GM12878 (cell line): ENCODE results near the gene ZBTB38. TPM values are rescaled to one million over a fixed set of nuclear protein-coding genes. Genes with fewer than 3 reads are reported as not detected.
A peak's percentile ranks its signal among the peaks of the same experiment; 100 is the strongest.

Source experiments
- BCLAF1 ChIP-seq: fragments of 450-650 bp; IDR thresholded peaks from 2 replicates; pipeline ENCODE4 v1.6.1; 2017; ENCODE audit warnings: antibody characterized with exemption, mild to moderate bottlenecking, moderate library complexity
- CHD4 ChIP-seq: fragments of 200-600 bp; sonication (generic); IDR thresholded peaks from 2 replicates; pipeline ENCODE4 v1.6.1; 2016; ENCODE audit warnings: mild to moderate bottlenecking
- EED ChIP-seq: sonication (generic); IDR thresholded peaks from 2 replicates; pipeline ENCODE4 v1.6.1; 2016; ENCODE audit warnings: antibody characterized with exemption, low read depth
- FOXM1 ChIP-seq: IDR thresholded peaks from 2 replicates; pipeline ENCODE4 v1.6.1; 2012; ENCODE audit warnings: low read depth, mild to moderate bottlenecking, inconsistent platforms, low read length, moderate library complexity
- NBN ChIP-seq: fragments of 450-650 bp; IDR thresholded peaks from 2 replicates; pipeline ENCODE4 v1.6.1; 2016
- PAX8 ChIP-seq: fragments of 450-650 bp; IDR thresholded peaks from 2 replicates; pipeline ENCODE4 v1.6.1; 2017; ENCODE audit warnings: mild to moderate bottlenecking, moderate library complexity
- PKNOX1 ChIP-seq: fragments of 450-650 bp; IDR thresholded peaks from 2 replicates; pipeline ENCODE4 v1.6.1; 2016; ENCODE audit warnings: mild to moderate bottlenecking
- RB1 ChIP-seq: fragments of 450-650 bp; formaldehyde crosslinking; IDR thresholded peaks from 2 replicates; pipeline ENCODE4 v1.6.1; 2017; ENCODE audit warnings: mild to moderate bottlenecking, borderline replicate concordance
- RELB ChIP-seq: fragments of 450-650 bp; IDR thresholded peaks from 2 replicates; pipeline ENCODE4 v1.6.1; 2017; ENCODE audit warnings: low read depth, mild to moderate bottlenecking, moderate library complexity
- RUNX3 ChIP-seq: IDR thresholded peaks from 2 replicates; pipeline ENCODE4 v1.6.1; 2012; ENCODE audit warnings: low read length, inconsistent platforms
- SREBF2 ChIP-seq: IDR thresholded peaks from 2 replicates; pipeline ENCODE4 v1.6.1; 2012; ENCODE audit warnings: mild to moderate bottlenecking, low read length
- STAT1 ChIP-seq: fragments of 450-650 bp; conservative IDR thresholded peaks from 2 replicates; pipeline ENCODE4 v1.6.1; 2014; ENCODE audit warnings: antibody characterized with exemption, mild to moderate bottlenecking
- ZBED1 ChIP-seq: IDR thresholded peaks from 2 replicates; pipeline ENCODE4 v1.6.1; 2016; ENCODE audit warnings: borderline replicate concordance
- ZNF592 ChIP-seq: fragments of 450-650 bp; IDR thresholded peaks from 2 replicates; pipeline ENCODE4 v1.6.1; 2017; ENCODE audit warnings: mild to moderate bottlenecking, moderate library complexity
- polyA plus RNA-seq, 11 experiments: library from polyadenylated mRNA; depleted of rRNA in 4 of 11; unstranded in 6 of 11; stranded (reverse) in 5 of 11; fragments of >200 nt; fragmentation: Nextera tagmentation in 4 of 11; fragmentation: Illumina TruSeq in 1 of 11; extraction: Ambion mirVana in 4 of 11; extraction: Trizol in 1 of 11; gene quantifications; 1 replicate in 1 of 11; 2 replicates in 10 of 11; pipeline versions ENCODE4 v1.2.1 to v1.2.3, GENCODE V29; 2011 to 2016; ENCODE audit warnings: inconsistent platforms in 2 of 11, missing spikeins in 2 of 11, low read depth in 1 of 11
- total RNA-seq, 4 experiments: library from RNA; depleted of rRNA in 3 of 4; stranded (reverse); fragments of >200 nt in 3 of 4; fragmentation: Illumina TruSeq in 1 of 4; extraction: Trizol in 1 of 4; gene quantifications; 2 replicates each; pipeline versions ENCODE4 v1.2.1 to v1.2.3, GENCODE V29; 2013 to 2021

The ZBTB38 gene
- total and polyA plus RNA-seq, 10 of the 15 experiments (the other 5 are each of a cell fraction or from before 2014, with no cell fraction given) = 34.2 to 115 (median 88.6) TPM

- TF ChIP-seq ZBED1 (peak; percentile 95), PKNOX1 (peak; percentile 81), FOXM1 (peak; percentile 98), RUNX3 (peak; percentile 88), BCLAF1 (no peak), STAT1 (0 out of 2 replicates have a peak, but pooled peaks have one; percentile 77), PAX8 (no peak), EED (peak; percentile 80), SREBF2 (no peak), RB1 (no peak), NBN (peak; percentile 94), RELB (peak; percentile 73; the same call in 1 of the 2 replicates), ZNF592 (peak; percentile 92), CHD4 (no peak)
These were observed 11.1 kb downstream of the ZBTB38 start (continued) for GRCh38 chr3:141379250-141379966.
